ENCODE measurements around the gene CAPN5.
A peak's percentile ranks its signal among the peaks of the same experiment; 100 is the strongest.

The CAPN5 gene

GRCh38 chr11:77121876-77122575, 55.3 kb downstream of the CAPN5 start:
- DNase-seq: no peak

- DNase-seq: no peak
Measured at GRCh38 chr11:77122576-77123212, 55.9 kb downstream of the CAPN5 start.

DNA sequence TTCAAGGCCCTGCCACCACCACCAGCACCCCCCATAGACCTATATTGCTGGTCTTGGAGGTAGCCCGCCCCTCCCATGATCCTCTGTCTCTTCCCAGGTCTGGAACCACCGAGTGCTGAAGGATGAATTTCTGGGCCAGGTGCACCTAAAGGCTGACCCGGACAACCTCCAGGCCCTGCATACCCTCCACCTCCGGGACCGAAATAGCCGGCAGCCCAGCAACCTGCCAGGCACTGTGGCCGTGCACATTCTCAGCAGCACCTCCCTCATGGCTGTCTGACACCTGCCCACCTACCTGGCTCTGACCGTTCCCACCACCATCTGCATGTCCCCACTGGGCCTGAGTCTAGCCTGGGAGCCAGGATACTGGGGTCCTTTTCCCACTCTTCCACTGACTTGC, 56.8 kb downstream of the CAPN5 start:
- no peak for DNase-seq

- no peak for DNase-seq
Measured at GRCh38 chr11:77124041-77124440, 57.3 kb downstream of the CAPN5 start.

- DNase-seq: no peak
Measured at GRCh38 chr11:77124488-77124887, 57.7 kb downstream of the CAPN5 start.

GRCh38 chr11:77125191-77125590, 58.4 kb downstream of the CAPN5 start:
- no peak for DNase-seq

DNA sequence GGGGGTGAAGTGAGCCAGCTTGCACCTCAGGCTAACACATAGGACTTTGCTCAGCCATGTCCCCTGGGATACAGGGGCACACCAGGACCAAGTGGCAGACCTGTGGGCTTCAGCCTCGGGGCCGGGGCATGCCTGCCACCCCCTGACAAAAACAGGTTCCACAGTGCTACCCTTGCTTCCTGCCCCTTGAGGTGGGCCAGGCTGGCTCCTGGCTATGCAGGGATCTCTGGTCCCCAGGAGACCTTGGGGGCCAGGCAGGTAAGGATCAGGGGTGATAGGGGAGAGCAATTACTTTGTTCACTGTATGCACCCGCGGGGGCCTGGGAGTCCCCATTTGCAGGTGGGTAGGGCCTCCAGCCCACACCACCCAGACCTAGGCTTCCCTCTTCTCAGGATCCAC, 58.9 kb downstream of the CAPN5 start:
- DNase-seq: no peak

DNA sequence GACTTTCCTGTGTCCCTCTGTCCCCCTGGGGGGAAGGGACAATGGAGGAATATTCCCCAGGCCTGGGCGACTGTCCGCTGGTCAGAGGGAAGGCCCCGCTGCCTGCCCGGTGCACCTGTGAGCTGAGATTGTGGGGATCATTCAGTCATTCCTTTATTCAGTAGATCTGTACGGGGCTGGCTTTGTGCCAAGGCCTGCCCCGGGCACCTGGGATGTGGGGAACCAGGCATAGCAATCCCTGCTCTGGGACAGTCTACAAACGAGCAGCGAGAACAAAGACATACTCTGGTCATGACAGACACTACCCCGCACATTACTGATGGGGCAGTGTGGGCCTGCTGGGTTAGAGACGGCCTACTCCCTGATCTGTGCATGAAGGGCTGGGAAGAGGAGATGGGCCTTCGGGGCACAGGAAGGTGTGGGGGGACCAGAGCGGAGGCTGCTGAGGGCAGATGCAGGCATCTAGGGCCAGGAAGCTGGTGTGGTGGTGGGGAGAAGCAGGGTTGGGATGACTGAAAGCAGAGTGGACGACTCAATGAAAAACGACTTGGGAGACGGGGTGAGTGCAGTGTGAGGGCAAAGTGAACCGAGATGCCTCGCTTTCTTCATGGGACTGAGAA, 59.5 kb downstream of the CAPN5 start:
- DNase-seq: no peak

- DNase-seq: peak; percentile 32
Measured at GRCh38 chr11:77126861-77127234, 60.1 kb downstream of the CAPN5 start.

- DNase-seq: peak; percentile 47
Measured at GRCh38 chr11:77127235-77127911, 60.6 kb downstream of the CAPN5 start.

- DNase-seq: no peak
Measured at GRCh38 chr11:77127920-77128691, 61.3 kb downstream of the CAPN5 start, which contains the start of gene MYO7A. TSS of gene MYO7A (plus strand) at chr11:77128246. CDS start at chr11:77130635, 2,389 bp downstream.

DNA sequence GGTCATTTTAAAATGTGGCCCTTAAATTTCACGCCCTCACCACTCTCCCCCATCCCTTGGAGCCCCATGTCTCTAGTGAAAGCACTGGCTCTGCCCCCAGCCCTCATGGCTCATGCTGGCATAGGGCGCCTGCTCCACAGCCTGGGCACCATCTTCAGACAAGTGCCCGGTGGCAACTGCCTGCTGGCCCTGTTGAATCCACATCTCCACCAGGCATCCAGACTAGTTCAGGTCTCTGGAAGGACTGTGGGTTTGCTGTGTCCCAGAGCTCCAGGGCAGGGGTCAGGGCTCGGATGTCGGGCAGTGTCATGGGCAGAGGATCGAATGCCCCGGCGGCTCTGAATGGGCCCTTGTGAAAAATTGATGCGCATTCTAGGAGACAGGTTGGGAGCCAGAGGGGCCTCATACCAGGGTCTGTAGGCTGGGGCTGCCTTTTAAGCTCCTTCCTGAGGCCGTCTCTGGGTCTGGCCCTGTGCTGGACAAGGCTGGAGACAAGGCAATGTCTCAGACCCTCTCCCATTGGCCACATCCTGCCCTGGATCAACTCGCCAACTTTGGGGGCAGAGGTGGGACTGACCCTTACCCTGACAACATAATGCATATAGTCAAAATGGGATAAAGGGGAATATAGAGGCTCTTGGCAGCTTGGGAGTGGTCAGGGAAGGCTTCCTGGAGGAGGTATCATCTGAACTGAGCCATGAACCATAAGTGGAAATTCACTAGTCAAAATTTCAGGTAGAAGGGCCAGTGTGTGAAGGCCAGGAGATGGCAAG, 62.5 kb downstream of the CAPN5 start:
- DNase-seq: no peak

GRCh38 chr11:77129842-77130756, 63.3 kb downstream of the CAPN5 start:
- DNase-seq: no peak

DNA sequence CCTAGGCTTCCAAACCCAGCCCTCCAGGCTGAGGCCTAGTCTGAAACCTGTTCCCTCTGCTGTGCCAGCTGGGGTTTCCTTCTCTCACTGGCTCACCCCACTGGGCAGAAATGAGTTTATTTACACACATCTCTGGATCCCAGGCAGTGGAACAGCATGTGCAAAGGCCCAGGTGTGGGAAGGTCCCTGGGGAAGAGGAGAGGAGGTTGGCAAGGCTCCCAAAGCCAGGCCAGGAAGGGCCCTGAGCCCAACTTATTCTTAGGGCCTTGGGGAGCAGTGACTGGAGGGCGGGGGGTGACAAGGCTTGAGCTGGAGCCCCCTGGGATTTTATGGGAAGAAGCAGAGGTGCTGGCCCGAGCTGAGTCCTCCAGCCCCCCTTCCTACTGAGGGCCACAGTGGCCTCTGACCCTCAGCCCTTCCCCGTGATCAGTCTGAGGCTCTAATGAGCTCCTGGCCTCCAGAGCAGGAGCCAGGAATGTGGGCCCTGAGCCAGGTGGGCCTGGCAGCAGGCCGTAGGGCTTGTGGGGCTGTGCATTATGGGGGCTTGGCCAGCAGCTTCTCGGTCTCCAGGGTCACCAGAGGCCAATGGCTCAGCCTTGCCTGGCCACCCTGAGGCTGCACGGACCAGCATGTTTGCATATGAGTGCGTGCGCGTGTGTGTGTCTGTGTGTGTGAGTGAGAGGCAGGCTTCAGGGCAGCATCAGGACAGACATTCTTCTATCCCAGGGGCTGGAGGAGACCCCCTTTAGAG, 64.2 kb downstream of the CAPN5 start:
- DNase-seq: no peak

- no peak for DNase-seq
Measured at GRCh38 chr11:77131560-77131959, 64.8 kb downstream of the CAPN5 start.

- DNase-seq: no peak
Measured at GRCh38 chr11:77135069-77135468, 68.3 kb downstream of the CAPN5 start.

DNA sequence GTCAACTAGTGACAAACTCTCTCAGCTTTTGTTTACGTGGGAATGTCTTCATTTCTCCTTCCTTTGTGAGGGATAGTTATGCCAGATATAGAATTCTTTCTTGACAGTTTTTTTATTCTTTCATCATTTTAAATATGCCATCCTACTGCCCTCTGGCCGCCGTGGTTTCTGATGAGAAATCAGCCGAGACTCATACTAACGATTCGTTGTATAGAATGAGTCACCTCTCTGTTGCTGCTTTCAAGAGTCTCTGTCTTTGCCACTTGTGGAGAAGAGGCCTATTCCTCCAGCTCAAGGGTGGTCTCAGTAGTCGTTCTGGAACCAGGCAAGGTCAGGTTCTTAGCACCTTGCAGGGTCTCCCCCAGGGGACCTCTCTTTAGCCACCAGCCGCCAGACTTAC, 69.3 kb downstream of the CAPN5 start:
- no peak for DNase-seq

DNA sequence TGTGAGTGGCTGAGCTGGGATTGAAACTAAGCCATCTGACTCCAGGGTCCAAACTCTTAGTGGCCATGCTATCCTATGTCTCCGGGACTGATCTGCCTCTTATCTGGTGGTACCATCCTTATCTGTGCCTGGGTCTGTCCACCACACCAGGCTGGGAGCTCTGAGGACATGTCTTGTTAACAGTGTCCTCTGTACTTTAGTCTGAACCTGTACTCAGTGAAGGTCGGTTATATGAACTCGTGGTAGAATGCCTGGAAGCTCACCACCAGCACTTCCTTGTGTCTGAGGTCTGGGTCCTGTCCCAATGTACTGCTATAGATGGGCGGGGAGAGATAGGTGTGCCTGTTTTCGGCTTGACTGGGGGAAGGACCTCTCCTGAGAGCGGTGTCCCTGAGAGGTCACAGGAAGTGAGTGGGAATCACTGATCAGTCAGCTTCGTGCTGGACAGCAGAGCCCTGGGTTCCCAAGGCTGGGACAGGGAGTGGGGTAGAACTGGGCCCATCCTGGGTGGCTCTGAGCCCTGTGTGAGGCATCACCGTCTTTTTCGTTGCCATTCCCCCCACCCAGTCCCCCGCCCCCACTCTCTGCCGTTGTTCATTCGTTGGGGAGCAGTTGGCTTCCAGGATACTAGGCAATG, 70.1 kb downstream of the CAPN5 start:
- no peak for DNase-seq

DNA sequence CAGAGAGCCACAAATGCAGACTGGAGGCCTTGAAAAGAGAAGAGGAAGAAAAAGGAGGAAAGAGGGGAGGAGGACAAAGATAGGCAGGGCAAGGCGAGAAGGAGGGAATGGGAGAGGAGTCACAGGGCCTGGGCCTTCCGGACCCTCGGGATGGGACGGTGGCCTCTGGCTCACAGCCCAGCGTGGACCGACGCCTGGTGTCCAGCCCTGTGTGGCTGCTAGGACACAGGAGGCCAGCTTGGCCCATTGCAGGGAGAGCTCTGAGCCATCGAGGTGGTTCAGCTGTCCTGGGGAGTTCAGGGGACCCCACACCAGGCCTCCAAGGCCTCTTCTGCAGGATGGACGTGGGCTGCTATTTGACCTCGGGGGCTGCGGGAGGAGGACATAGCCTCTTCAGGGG, 70.7 kb downstream of the CAPN5 start:
- no peak for DNase-seq

Measured in NCI-H1105 treated with DMSO at 0.1 percent for 48 hours (cell line).